Suppressor macrophage (primary cell): Measurements from ENCODE around the gene MARCHF7.
"Not testable (repeated sequence)": the region's sequence is repeated elsewhere in the genome, so short reads cannot be mapped to it uniquely, and the experiment has no call there.

ENCODE experiments used
- DNase-seq, 4 experiments: peaks; one replicate each; pipeline ENCODE4 v3.0.0-alpha.2; 2020 to 2022
- total RNA-seq, 17 experiments: gene quantifications; one replicate each; lab custom pipeline; 2026; ENCODE audit warnings: mixed read lengths in 6 of 17, inconsistent platforms in 3 of 17; lab: John Stamatoyannopoulos, UW

MARCHF7 gene
- total RNA-seq, result 74.7 to 178 (median 134) reads per million in 17 experiments

GRCh38 chr2:159712143-159712928 is at the start of gene MARCHF7:
Gene MARCHF7, plus strand, starts transcription at chr2:159712506. Its CDS starts 16,517 bp downstream, at chr2:159729023.
- DNase-seq, result peak; percentile 97 to 98 (median 98)

- DNase-seq, result not testable (repeated sequence)
These were observed 44.9 kb upstream of the MARCHF7 start for GRCh38 chr2:159667423-159667822.

- DNase-seq, result no peak
These were observed 41.3 kb upstream of the MARCHF7 start for GRCh38 chr2:159671047-159671446.

GRCh38 chr2:159677654-159678053 is 34.7 kb upstream of the MARCHF7 start:
- peak in 2 of 4 experiments; percentile 36 to 37 for DNase-seq

- no peak for DNase-seq
These were observed 31.6 kb upstream of the MARCHF7 start for GRCh38 chr2:159680692-159681091.

GRCh38 chr2:159683817-159684216 is 28.5 kb upstream of the MARCHF7 start:
- DNase-seq, result no peak

- DNase-seq, result no peak
These were observed 27.5 kb upstream of the MARCHF7 start for GRCh38 chr2:159684796-159685195.

GRCh38 chr2:159694500-159695040 is 17.7 kb upstream of the MARCHF7 start:
- no peak for DNase-seq

- peak; percentile 26 to 76 (median 62) for DNase-seq
These were observed 16.4 kb upstream of the MARCHF7 start for GRCh38 chr2:159695795-159696448.

GRCh38 chr2:159703491-159703890 is 8.8 kb upstream of the MARCHF7 start:
- no peak for DNase-seq

- no peak for DNase-seq
These were observed 5.8 kb upstream of the MARCHF7 start for GRCh38 chr2:159706385-159706980.

GRCh38 chr2:159708066-159708760 is 4.1 kb upstream of the MARCHF7 start:
- no peak for DNase-seq

GRCh38 chr2:159710601-159711180 is 1.6 kb upstream of the MARCHF7 start:
- peak in 3 of 4 experiments; percentile 2 to 24 (median 17) for DNase-seq

GRCh38 chr2:159711562-159712142 is 654 bp upstream of the MARCHF7 start:
- no peak for DNase-seq

- DNase-seq, result peak in 3 of 4 experiments; percentile 45 to 54 (median 48)
These were observed 669 bp downstream of the MARCHF7 start for GRCh38 chr2:159712929-159713420.

- peak in 2 of 4 experiments; percentile 31 to 45 for DNase-seq
These were observed 1.4 kb downstream of the MARCHF7 start for GRCh38 chr2:159713631-159714246.

- DNase-seq, result no peak
These were observed 2.1 kb downstream of the MARCHF7 start for GRCh38 chr2:159714247-159714930.

GRCh38 chr2:159715451-159715850 is 3.1 kb downstream of the MARCHF7 start:
- DNase-seq, result no peak

- DNase-seq, result not testable (repeated sequence)
These were observed 4.1 kb downstream of the MARCHF7 start for GRCh38 chr2:159716409-159716808.

- DNase-seq, result no peak
These were observed 4.6 kb downstream of the MARCHF7 start for GRCh38 chr2:159716857-159717256.
